GM04503 (cell line): ENCODE data around the gene DGKQ.

Source experiments
- DNase-seq: peaks from one replicate; pipeline ENCODE4 v3.0.0-alpha.2; 2012; ENCODE audit warnings: low read depth

DGKQ gene

GRCh38 chr4:972651-973424, 531 bp downstream of the DGKQ start:
- DNase-seq, result no peak

GRCh38 chr4:971666-972500, 1.5 kb downstream of the DGKQ start:
- DNase-seq, result no peak

GRCh38 chr4:970854-971520, 2.4 kb downstream of the DGKQ start:
- DNase-seq, result no peak

GRCh38 chr4:970046-970745, 3.2 kb downstream of the DGKQ start:
- no peak for DNase-seq

- DNase-seq, result no peak
Measured at GRCh38 chr4:968621-969394, 4.6 kb downstream of the DGKQ start.

GRCh38 chr4:968221-968620, 5.1 kb downstream of the DGKQ start:
- no peak for DNase-seq

- DNase-seq, result no peak
Measured at GRCh38 chr4:967113-968104, 6.0 kb downstream of the DGKQ start.

- DNase-seq, result no peak
Measured at GRCh38 chr4:966266-967112, 6.9 kb downstream of the DGKQ start.

- no peak for DNase-seq
Measured at GRCh38 chr4:965766-966134, 7.6 kb downstream of the DGKQ start.

GRCh38 chr4:965048-965765, 8.2 kb downstream of the DGKQ start:
- no peak for DNase-seq

GRCh38 chr4:964346-965025, 8.9 kb downstream of the DGKQ start:
- no peak for DNase-seq

GRCh38 chr4:963276-964225, 9.8 kb downstream of the DGKQ start:
- no peak for DNase-seq

GRCh38 chr4:962231-963208, 10.8 kb downstream of the DGKQ start:
- DNase-seq, result no peak

GRCh38 chr4:961351-962230, 11.8 kb downstream of the DGKQ start:
- DNase-seq, result no peak
